CD8-positive, alpha-beta memory T cell (primary cell): ENCODE results near the gene CPNE7. TPM values are rescaled to one million over a fixed set of nuclear protein-coding genes. Genes with fewer than 3 reads are reported as not detected.
"Not testable (repeated sequence)": the region's sequence is repeated elsewhere in the genome, so short reads cannot be mapped to it uniquely, and the experiment has no call there.

Experiments
- CTCF ChIA-PET: fragments of 350-600 bp; sonication (Branson Sonifier 250); formaldehyde crosslinking; loops from one replicate; lab custom pipeline; 2021; ENCODE audit warnings: antibody characterized with exemption; lab: Charles Lee
- POLR2A ChIA-PET: fragments of 350-600 bp; sonication (Branson Sonifier 250); formaldehyde crosslinking; loops from one replicate; lab custom pipeline; 2021; ENCODE audit warnings: antibody characterized with exemption; lab: Charles Lee
- DNase-seq, 5 donors: peaks; one replicate each; pipeline versions ENCODE4 v3.0.0 to v3.0.0-alpha.2; 2020 to 2022; ENCODE audit warnings: mixed read lengths in 1 of 5
- H3K27ac ChIP-seq: one replicate; pipeline ENCODE4 v1.7.0; 2013; ENCODE audit warnings: low read depth, mild to moderate bottlenecking, low read length, moderate library complexity
- H3K27me3 ChIP-seq: 2 replicates; pipeline ENCODE4 v1.7.0; 2013; ENCODE audit warnings: low read length, mild to moderate bottlenecking; ENCODE audit not compliant: insufficient read depth, poor library complexity, severe bottlenecking
- H3K36me3 ChIP-seq: 2 replicates; pipeline ENCODE4 v1.7.0; 2013; ENCODE audit warnings: mild to moderate bottlenecking, low read length, moderate library complexity; ENCODE audit not compliant: insufficient read depth
- H3K4me1 ChIP-seq: 2 replicates; pipeline ENCODE4 v1.7.0; 2013; ENCODE audit warnings: mild to moderate bottlenecking, low read length, moderate library complexity; ENCODE audit not compliant: insufficient read depth
- H3K4me3 ChIP-seq: 2 replicates; pipeline ENCODE4 v1.7.0; 2013; ENCODE audit warnings: mild to moderate bottlenecking, low read length
- H3K9me3 ChIP-seq: 2 replicates; pipeline ENCODE4 v1.7.0; 2013; ENCODE audit warnings: mild to moderate bottlenecking, low read length
- H3K27ac Mint-ChIP-seq, 8 donors: one replicate each; pipeline ENCODE4 v1.8.0; 2020 to 2021; ENCODE audit warnings: mixed read lengths in 8 of 8, mild to moderate bottlenecking in 6 of 8, inconsistent platforms in 3 of 8, moderate library complexity in 3 of 8
- H3K27me3 Mint-ChIP-seq, 2 donors: one replicate each; pipeline ENCODE4 v1.8.0; 2020 to 2021; ENCODE audit warnings: mixed read lengths in 2 of 2, mild to moderate bottlenecking in 1 of 2, moderate library complexity in 1 of 2
- H3K36me3 Mint-ChIP-seq, 3 donors: one replicate each; pipeline ENCODE4 v1.8.0; 2020 to 2021; ENCODE audit warnings: mixed read lengths in 3 of 3, inconsistent platforms in 1 of 3, mild to moderate bottlenecking in 1 of 3
- H3K4me1 Mint-ChIP-seq, 3 donors: one replicate each; pipeline ENCODE4 v1.8.0; 2020 to 2021; ENCODE audit warnings: mixed read lengths in 3 of 3, inconsistent platforms in 1 of 3, mild to moderate bottlenecking in 1 of 3
- H3K4me3 Mint-ChIP-seq, 7 donors: one replicate each; pipeline ENCODE4 v1.8.0; 2020 to 2021; ENCODE audit warnings: mixed read lengths in 7 of 7, mild to moderate bottlenecking in 6 of 7, moderate library complexity in 4 of 7, inconsistent platforms in 2 of 7
- H3K9me3 Mint-ChIP-seq, 5 donors: one replicate each; pipeline ENCODE4 v1.8.0; 2020 to 2022; ENCODE audit warnings: mixed read lengths in 5 of 5, mild to moderate bottlenecking in 3 of 5, moderate library complexity in 2 of 5, inconsistent platforms in 1 of 5
- polyA plus RNA-seq: library from polyadenylated mRNA; unstranded; fragments of 300-500 nt; fragmentation: Illumina TruSeq; gene quantifications from one replicate; pipeline ENCODE4 v1.2.3, GENCODE V29; 2021
- total RNA-seq, 2 experiments: library from RNA; stranded (reverse); gene quantifications; one replicate each; pipeline ENCODE4 v1.2.3, GENCODE V29; 2021

The CPNE7 gene
- total and polyA plus RNA-seq, 3 experiments from 2014 or later, result 3.2 to 12.9 (median 6.1) TPM

DNA sequence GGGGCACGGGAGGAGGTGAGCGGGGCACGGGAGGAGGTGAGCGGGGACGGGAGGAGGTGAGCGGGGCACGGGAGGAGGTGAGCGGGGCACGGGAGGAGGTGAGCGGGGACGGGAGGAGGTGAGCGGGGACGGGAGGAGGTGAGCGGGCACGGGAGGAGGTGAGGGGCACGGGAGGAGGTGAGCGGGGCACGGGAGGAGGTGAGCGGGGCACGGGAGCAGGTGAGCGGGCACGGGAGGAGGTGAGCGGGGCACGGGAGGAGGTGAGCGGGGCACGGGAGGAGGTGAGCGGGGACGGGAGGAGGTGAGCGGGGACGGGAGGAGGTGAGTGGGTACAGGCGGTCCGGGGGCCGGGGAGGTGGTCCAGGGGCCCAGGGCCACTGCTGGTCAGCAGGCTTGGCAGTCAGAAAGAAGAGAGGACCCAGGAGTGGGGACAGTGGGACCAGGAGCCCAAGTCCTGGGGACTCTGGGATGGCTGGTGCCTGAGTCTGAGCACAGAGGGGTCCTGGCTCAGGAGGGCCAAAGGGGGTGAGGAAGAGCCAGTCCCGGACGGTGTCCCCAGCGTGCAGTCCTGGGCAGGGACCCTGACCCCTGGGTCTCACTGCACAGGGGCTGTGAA lies 4.5 kb upstream of the CPNE7 start:
- H3K27me3 ChIP-seq, DNase-seq, H3K4me3 ChIP-seq, H3K27ac Mint-ChIP-seq, H3K36me3 Mint-ChIP-seq, H3K9me3 ChIP-seq, H3K4me3 Mint-ChIP-seq, CTCF ChIA-PET, H3K27ac ChIP-seq, H3K9me3 Mint-ChIP-seq, POLR2A ChIA-PET, H3K36me3 ChIP-seq: not testable (repeated sequence)
- H3K4me1 Mint-ChIP-seq, result peaks cover 10 to 26% (median 11%) of the 10 kb centered on the region in 3 donors
- H3K4me1 ChIP-seq, result peaks cover 13% of the 10 kb centered on the region
- peaks cover 8 to 21% of the 10 kb centered on the region in 2 donors for H3K27me3 Mint-ChIP-seq

DNA sequence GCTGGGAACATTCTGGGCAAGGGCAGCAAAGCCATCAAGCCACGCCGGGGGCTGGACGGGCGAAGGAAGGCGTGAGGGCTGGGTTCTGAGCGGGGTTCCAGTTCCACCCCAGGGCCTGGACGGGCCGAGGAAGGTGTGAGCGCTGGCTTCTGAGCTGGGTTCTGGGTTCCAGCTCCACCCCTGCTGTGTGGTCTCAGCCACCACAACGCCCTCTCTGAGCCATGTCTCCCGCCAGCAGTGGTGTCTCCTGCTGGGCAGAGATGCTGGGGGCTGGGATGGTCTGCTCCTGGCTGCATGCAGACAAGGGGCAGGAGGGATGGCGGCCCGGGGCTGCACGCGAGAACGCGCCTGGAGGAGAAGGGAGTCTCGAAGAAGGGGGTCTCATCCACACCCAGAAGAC lies 3.9 kb upstream of the CPNE7 start:
- peaks cover 11% of the 10 kb centered on the region for H3K4me1 ChIP-seq
- H3K4me3 ChIP-seq, result no peak overlapping the region
- H3K9me3 ChIP-seq, result no peaks in the 10 kb centered on the region
- Mint-ChIP-seq H3K4me1 (peaks cover 6 to 22% (median 7%) of the 10 kb centered on the region in 3 donors), H3K9me3 (no peaks in the 10 kb centered on the region), H3K27me3 (peaks cover 8 to 21% of the 10 kb centered on the region in 2 donors), H3K36me3 (peaks cover 0 to 2% (median 0%) of the 10 kb centered on the region in 3 donors), H3K27ac (no peak overlapping the region), H3K4me3 (peak overlapping the region in 1 of 7 donors; percentile 66)
- peaks cover 8% of the 10 kb centered on the region for H3K27me3 ChIP-seq
- DNase-seq, result no peak
- no peak overlapping the region for H3K27ac ChIP-seq
- ChIA-PET POLR2A (no interaction called here), CTCF (no interaction called here)
- H3K36me3 ChIP-seq, result no peaks in the 10 kb centered on the region

DNA sequence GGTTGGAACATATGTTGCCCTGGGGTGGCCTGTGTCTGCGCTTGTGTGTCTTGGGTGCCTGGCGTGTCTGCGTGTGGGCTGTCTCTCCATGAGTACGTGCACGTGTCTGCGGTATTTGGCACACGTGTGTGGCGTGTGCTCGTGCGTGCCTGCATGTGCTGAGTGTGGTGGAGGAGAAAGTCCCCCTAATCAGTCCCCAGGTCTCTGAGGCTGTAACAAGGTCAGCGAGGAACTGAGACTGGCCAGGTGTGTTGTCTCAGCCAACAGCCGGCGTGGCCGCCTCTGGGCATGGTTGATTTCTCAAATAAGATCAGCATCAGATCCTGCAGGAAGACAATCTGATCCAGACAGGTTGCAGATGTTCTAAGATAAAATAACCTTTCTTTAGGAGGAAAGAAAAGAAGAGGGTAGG lies 3.5 kb upstream of the CPNE7 start:
- Histone ChIP-seq H3K4me3 (no peak overlapping the region), H3K27ac (no peak overlapping the region), H3K9me3 (no peaks in the 10 kb centered on the region), H3K4me1 (peaks cover 11% of the 10 kb centered on the region), H3K36me3 (no peaks in the 10 kb centered on the region), H3K27me3 (peaks cover 8% of the 10 kb centered on the region)
- ChIA-PET CTCF (no interaction called here), POLR2A (no interaction called here)
- Mint-ChIP-seq H3K4me3 (peak overlapping the region in 1 of 7 donors; percentile 66), H3K36me3 (peaks cover 0 to 2% (median 0%) of the 10 kb centered on the region in 3 donors), H3K4me1 (peaks cover 6 to 22% (median 7%) of the 10 kb centered on the region in 3 donors), H3K9me3 (no peaks in the 10 kb centered on the region), H3K27me3 (peaks cover 8 to 21% of the 10 kb centered on the region in 2 donors), H3K27ac (no peak overlapping the region)
- no peak for DNase-seq

DNA sequence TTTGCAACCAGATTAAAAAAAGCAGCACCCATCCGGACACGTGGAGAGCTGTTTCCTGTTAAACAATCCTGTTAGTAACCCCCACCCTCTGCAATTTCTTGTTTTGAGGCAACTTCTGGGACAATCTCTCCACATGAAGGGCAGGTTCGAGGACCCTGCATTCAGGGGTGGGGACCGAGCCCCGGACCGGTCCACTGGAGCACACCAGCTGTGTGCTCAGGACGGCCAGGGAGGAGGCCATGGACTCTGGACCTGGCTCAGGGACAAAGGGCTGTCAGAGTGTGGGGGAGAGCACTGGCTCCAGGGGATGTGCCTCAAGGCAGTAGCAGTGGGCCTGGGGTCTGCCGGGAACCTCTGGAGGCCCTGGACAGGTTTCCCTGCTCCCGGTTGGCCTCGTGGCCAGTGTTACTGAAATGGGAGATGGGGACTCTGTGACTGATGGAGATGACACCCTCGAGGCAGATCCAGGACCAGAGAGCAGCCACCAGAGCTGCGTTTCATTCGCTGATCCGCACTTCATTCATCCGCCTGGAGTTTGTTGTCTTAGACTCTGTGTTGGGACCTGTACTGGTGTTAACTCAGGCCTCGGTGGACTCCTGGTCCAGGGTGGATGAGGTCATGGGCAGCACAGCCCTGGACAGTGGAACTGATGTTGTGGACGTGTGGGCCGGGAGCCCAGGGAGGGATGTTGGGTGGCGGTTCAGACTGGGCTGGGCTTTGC lies 2.9 kb upstream of the CPNE7 start:
- Histone ChIP-seq H3K27ac (no peak overlapping the region), H3K4me1 (peaks cover 11% of the 10 kb centered on the region), H3K4me3 (no peak overlapping the region), H3K27me3 (peaks cover 8% of the 10 kb centered on the region), H3K9me3 (no peaks in the 10 kb centered on the region), H3K36me3 (no peaks in the 10 kb centered on the region)
- peaks cover 6 to 21% (median 7%) of the 10 kb centered on the region in 3 donors for H3K4me1 Mint-ChIP-seq
- peaks cover 8 to 21% of the 10 kb centered on the region in 2 donors for H3K27me3 Mint-ChIP-seq
- H3K36me3 Mint-ChIP-seq, result peaks cover 0 to 1% (median 0%) of the 10 kb centered on the region in 3 donors
- POLR2A ChIA-PET, result no interaction called here
- peak overlapping the region in 2 of 8 donors; percentile 3 to 43 for H3K27ac Mint-ChIP-seq
- no peak for DNase-seq
- CTCF ChIA-PET, result no interaction called here
- H3K4me3 Mint-ChIP-seq, result peak overlapping the region in 2 of 7 donors; percentile 45 to 66
- no peaks in the 10 kb centered on the region for H3K9me3 Mint-ChIP-seq

DNA sequence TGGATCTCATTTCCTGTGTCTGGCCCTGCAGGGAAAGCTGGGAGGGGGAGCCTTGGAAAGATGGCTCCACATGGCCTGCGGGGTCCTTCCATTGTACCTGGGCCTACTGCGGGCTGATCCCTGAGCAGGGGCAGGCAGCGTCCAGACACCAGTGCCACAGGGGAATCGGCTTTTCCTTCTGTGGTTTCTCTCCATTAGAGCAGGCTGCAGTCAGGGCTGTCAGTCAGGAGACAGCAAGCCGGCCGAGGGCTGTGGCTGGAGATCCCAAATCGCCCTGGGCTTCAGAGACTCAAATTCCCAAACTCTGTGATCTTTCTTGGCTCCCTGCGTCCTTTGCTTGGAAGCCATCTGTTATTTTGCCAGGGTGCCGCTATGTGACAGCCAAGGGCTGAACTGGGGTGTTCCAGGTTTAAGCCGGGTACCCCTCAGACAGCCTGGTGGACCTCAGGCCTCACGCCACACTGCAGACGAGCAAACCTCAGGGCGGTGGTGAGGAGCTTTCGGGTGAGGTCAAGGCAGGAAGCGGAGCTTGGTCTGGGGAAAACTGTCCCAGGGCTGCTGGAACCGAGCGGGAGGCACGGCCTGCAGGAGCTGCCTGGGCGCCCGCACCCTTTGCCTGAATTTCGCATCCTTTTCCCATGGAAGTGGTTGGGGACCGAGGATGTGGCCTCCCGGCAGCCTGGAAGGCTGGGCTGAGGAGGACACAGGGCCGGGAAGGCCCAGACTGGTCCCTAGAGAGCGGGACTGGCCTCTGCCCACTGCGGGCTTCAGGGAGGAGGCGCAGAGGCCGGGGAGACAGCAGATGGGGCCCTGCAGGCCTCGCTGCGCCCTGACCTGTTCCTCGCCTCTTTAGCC lies 1.5 kb upstream of the CPNE7 start:
- no peak overlapping the region for H3K27ac ChIP-seq
- H3K27me3 ChIP-seq, result peaks cover 8% of the 10 kb centered on the region
- CTCF ChIA-PET, result no interaction called here
- Mint-ChIP-seq H3K36me3 (no peaks in the 10 kb centered on the region), H3K27ac (no peak overlapping the region), H3K9me3 (no peaks in the 10 kb centered on the region), H3K27me3 (peaks cover 8 to 21% of the 10 kb centered on the region in 2 donors), H3K4me3 (peak overlapping the region in 4 of 7 donors; percentile 7 to 54 (median 38)), H3K4me1 (peaks cover 6 to 20% (median 7%) of the 10 kb centered on the region in 3 donors)
- no peaks in the 10 kb centered on the region for H3K36me3 ChIP-seq
- DNase-seq, result no peak
- no peak overlapping the region for H3K4me3 ChIP-seq
- no peaks in the 10 kb centered on the region for H3K9me3 ChIP-seq
- peaks cover 11% of the 10 kb centered on the region for H3K4me1 ChIP-seq
- POLR2A ChIA-PET, result no interaction called here

DNA sequence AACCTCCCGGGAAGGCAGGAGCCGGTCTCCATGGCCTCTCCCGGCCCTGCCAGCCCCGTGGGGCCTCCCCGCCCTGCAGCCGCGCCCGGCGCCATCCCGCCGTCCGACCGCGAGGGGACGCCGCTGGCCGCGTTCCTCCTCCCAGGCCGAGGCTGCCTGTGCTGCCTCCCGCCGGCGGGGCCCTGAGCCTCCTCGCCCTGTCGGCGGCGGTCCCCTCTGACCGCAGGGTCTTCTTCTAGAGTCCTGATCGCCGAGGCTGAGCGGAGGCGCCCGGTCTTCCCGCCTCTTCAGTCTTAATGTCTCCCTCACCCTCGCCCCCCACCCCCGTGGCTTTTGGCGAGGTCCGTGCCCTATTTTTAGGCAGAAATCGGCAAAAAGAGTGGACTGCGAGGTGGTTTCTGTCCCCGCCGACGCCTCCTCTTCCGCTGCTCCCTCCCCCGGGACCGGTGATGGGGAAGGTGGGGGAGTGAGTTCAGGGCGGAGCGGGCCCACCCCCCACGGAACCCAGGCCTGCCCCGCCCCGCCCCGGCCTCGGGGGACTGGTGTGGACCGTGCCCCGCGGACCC lies 794 bp upstream of the CPNE7 start:
- Histone ChIP-seq H3K27ac (no peak overlapping the region), H3K9me3 (no peaks in the 10 kb centered on the region), H3K27me3 (peaks cover 8% of the 10 kb centered on the region), H3K4me1 (peaks cover 11% of the 10 kb centered on the region), H3K4me3 (peak overlapping the region; percentile 28), H3K36me3 (no peaks in the 10 kb centered on the region)
- ChIA-PET POLR2A (interaction anchor here (0.6 to 1.1 kb wide), 2 partner anchors 12 to 553 kb away, joined by 3 to 4 read pairs; no protein-coding TSS in a partner anchor), CTCF (interaction anchor here (1.2 to 2.0 kb wide), 2 partner anchors 67 to 126 kb away, joined by 4 to 6 read pairs; no protein-coding TSS in a partner anchor)
- H3K4me3 Mint-ChIP-seq, result peak overlapping the region in 6 of 7 donors; percentile 49 to 77 (median 64)
- H3K9me3 Mint-ChIP-seq, result no peaks in the 10 kb centered on the region
- H3K36me3 Mint-ChIP-seq, result no peaks in the 10 kb centered on the region
- peak overlapping the region in 1 of 8 donors; percentile 47 for H3K27ac Mint-ChIP-seq
- peaks cover 6 to 20% (median 7%) of the 10 kb centered on the region in 3 donors for H3K4me1 Mint-ChIP-seq
- DNase-seq, result peak in 3 of 5 donors; percentile 44 to 67 (median 47)
- peaks cover 8 to 21% of the 10 kb centered on the region in 2 donors for H3K27me3 Mint-ChIP-seq

DNA sequence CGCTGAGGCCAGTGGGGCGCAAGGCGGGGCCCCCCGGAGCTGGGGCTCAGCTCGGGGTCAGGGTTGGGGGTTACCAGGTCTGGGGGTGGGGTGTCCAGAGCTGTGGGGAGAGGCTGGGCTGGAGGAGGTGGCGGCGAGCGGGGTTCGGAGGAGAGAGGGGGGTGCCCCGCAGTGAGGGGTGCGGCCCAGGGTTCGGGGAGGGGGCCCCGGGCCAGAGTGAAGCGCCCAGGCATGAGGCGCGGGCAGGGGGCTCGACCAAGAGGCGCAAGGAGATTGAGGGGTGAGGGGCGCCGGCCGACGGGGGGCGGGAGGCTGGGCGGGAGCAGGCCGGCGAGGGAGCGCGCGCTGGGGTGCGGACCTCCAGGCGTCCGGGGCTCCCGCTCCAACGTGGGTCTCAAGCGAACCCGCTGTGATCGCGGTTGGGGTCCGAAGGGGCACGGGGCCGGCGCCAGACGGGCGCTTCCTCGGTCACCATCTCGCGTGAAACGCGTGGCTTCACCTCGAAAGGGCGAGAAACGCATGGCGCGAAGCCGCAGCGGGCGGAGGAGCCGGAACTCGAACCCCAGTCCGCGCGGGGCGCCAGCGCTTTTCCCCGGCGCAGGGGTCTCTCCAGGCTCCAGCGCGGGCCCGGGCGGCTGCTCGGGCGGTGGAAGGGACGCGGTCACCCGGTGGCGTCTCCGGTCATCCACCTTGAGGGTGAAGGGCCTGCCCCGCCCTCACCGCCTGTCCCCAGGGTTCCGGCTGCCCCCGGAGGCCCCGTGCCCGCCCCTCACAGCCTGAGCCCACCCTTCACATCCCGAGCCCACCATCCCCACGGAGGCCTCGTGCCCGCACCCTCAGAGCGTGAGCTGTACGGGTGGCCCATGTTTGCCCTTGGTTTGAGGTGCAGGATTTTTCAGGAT lies 846 bp downstream of the CPNE7 start:
- Histone ChIP-seq H3K27ac (no peak overlapping the region), H3K4me3 (no peak overlapping the region), H3K27me3 (peaks cover 8% of the 10 kb centered on the region), H3K4me1 (peaks cover 11% of the 10 kb centered on the region), H3K9me3 (no peaks in the 10 kb centered on the region), H3K36me3 (no peaks in the 10 kb centered on the region)
- DNase-seq, result no peak
- Mint-ChIP-seq H3K27ac (no peak overlapping the region), H3K4me1 (peaks cover 6 to 20% (median 7%) of the 10 kb centered on the region in 3 donors), H3K27me3 (peaks cover 8 to 21% of the 10 kb centered on the region in 2 donors), H3K36me3 (no peaks in the 10 kb centered on the region), H3K9me3 (no peaks in the 10 kb centered on the region), H3K4me3 (no peak overlapping the region)
- ChIA-PET CTCF (interaction anchor here (0.9 to 2.0 kb wide), 3 partner anchors 21 to 124 kb away, joined by 3 to 6 read pairs (median 4); no protein-coding TSS in a partner anchor), POLR2A (no interaction called here)
